Cerebellar nuclear complex (tissue), 1 donor: ENCODE measurements around the gene EXOC4.
"Not testable (repeated sequence)": the region's sequence is repeated elsewhere in the genome, so short reads cannot be mapped to it uniquely, and the experiment has no call there.

ENCODE experiments used
- DNase-seq, 2 experiments: peaks; one replicate each; lab custom pipeline; 2025; lab: John Stamatoyannopoulos, UW

Gene EXOC4

GRCh38 chr7:133315332-133316040 is 62.6 kb downstream of the EXOC4 start:
- DNase-seq, result no peak

DNA sequence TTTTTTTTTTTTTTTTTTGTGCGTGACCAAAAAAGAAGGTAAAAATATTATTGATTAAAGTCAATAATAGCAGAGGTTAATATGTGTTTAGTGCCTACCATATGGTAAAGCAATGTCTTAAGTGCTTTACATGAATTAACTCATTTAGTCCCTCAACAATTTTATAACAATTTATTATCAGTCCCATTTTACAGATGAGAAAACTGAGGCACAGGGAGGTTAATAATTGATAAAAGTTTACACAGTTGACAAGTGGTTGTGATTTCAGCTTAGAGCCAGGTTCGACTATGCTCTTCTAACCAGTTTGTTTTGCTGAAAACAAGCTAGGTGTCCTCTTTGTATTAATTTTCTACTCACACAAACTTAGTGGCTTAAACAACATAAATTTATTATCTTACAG is 67.0 kb downstream of the EXOC4 start:
- no peak for DNase-seq

DNA sequence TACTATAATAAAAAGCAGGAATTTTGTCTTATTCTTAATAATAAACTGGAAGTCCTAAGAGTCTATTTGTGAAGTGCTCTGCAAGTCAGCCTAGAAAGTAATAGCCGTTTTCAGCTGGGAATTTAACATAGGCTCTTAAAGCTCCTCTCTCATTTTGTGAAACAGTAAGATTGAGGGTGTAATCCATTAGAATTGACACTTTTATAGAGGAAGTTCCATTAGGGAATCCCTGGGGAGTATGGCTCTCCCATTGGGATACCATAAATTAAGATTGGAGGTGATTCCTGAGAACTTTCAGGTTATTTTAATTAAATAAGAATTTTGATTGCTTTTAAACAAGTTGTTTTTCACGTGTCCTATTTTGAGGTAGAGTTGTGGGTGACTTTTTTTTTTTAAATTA is 68.0 kb downstream of the EXOC4 start:
- DNase-seq, result no peak

DNA sequence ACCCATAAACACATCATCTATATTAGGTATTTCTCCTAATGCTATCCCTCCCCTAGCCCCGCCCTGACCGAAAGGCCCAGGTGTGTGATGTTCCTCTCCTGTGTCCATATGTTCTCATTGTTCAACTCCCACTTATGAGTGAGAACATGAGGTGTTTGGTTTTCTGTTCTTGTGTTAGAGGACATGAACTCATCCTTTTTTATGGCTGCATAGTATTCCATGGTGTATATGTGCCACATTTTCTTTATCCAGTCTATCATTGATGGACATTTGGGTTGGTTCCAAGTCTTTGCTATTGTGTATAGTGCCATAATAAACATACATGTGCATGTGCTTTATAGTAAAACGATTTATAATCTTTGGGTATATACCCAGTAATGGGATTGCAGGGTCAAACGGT is 68.5 kb downstream of the EXOC4 start:
- not testable (repeated sequence) for DNase-seq

GRCh38 chr7:133326745-133327144 is 73.9 kb downstream of the EXOC4 start:
- DNase-seq, result not testable (repeated sequence)

DNA sequence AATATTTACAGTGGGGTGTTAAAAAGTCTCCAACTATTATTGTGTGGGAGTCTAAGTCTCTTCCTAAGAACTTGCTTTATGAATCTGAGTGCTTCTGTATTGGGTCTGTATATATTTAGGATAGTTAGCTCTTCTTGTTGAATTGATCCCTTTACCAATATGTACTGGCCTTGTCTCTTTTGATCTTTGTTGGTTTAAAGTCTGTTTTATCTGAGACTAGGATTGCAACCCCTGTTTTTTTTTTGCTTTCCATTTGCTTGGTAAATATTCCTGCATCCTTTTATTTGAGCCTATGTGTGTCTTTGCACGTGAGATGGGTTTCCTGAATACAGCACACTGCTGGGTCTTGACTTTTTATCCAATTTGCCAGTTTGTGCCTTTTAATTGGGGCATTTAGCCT is 75.1 kb downstream of the EXOC4 start:
- DNase-seq, result not testable (repeated sequence)

DNA sequence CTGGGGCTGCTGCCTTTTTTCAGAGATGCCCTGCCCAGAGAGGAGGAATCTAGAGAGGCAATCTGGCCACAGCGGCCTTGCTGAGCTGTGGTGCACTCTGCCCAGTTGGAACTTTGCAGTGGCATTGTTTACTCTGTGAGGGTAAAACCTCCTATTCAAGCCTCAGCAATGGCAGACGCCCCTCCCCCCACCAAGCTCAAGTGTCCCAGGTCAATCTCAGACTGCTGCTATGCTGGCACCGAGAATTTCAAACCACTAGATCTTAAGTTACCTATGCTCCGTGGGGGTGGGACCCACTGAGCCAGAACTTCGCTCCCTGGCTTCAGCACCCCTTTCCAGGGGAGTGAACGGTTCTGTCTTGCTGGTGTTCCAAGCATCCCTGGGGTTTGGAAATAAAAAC is 77.2 kb downstream of the EXOC4 start:
- DNase-seq, result no peak

DNA sequence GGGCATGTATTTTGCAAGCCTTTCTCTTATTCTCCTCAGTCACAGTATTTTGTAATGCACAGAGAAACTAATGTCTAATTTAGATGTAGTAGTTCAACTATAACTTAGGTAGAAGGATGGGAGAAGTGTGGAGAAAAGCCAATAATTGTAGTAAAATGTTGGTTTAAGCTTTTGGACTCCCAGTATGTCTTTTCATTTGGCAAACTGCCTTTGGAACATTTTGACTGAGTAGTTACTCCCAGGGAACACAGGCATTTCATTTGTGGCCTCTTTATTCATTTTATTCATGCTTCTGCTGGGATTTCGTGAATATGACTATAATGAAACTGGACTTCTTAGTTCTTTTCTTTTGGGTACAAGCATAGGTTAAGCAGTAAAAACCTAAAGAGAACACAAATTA is 79.0 kb downstream of the EXOC4 start:
- no peak for DNase-seq

DNA sequence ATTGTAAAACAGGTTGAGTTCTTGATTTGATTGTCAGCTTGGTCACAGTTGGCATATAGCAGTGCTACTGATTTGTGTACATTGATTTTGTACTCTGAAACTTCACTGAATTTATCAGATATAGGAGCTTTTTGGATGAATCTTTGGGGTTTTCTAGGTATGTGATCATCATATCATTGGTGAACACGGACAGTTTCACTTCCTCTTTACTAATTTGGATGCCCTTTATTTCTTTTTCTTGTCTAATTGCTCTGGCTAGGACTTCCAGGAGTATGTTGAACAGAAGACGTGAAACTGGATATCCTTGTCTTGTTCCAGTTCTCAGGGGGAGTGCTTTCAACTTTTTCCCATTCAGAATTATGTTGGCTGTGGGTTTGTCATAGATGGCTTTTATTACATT is 86.9 kb downstream of the EXOC4 start:
- no peak for DNase-seq

- DNase-seq, result no peak
Observed at GRCh38 chr7:133344275-133344674, 91.4 kb downstream of the EXOC4 start.

DNA sequence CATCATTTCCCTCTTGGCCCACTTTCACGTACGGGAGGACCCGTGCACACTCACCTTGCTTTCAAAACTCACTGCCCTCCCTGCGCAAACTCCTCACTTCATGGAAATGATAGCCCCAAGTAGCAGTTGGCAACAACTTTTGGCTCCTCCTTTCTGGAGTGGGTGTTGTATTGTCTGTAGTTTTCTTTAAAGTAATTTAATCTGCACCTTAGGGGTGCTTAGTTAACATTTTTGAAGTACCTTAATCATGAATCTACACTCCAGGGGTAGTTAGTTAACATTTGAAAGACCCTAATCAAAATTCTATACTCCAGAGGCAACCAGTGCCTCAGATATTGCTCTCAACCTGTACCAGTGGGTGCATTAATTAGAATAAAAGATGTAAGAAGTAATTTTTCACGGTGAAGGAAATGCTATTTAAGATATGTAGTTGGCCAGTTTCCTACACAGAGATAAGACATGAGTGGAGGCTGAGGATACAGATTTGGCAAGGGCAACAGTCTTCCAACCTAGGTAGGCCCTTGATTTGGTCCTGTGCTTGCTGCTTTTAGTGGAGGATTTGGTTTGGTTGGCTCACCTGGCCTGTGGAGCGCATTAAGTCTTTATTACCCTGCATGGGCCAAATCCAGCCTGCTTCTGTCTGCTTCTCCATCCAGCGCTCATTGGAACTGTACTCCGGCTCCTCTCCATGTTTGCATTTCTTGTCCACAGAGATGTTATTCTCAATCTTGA is 93.0 kb downstream of the EXOC4 start:
- DNase-seq, result no peak

DNA sequence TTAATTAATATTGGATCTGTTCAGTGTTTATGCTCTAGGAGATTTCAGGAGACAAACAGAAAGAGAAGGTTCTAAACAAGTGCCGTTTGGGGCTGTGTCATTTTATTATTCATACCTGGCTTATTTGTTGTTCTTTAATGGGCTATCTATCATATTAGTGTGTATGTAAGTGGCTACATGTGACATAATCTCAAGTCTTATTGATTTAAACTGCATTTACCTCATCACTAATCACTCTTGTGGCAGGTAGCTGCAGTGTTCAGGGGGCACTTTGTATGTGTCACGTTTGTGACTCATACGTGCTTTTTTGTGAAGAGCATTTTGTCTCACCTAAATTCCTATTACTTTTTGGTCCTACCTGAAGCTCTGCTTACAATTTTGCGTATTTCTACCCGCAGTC is 95.4 kb downstream of the EXOC4 start:
- no peak for DNase-seq

- no peak for DNase-seq
Observed at GRCh38 chr7:133349101-133349500, 96.2 kb downstream of the EXOC4 start.

GRCh38 chr7:133352430-133352829 is 99.6 kb downstream of the EXOC4 start:
- no peak for DNase-seq

GRCh38 chr7:133353775-133354174 is 100.9 kb downstream of the EXOC4 start:
- DNase-seq, result no peak

DNA sequence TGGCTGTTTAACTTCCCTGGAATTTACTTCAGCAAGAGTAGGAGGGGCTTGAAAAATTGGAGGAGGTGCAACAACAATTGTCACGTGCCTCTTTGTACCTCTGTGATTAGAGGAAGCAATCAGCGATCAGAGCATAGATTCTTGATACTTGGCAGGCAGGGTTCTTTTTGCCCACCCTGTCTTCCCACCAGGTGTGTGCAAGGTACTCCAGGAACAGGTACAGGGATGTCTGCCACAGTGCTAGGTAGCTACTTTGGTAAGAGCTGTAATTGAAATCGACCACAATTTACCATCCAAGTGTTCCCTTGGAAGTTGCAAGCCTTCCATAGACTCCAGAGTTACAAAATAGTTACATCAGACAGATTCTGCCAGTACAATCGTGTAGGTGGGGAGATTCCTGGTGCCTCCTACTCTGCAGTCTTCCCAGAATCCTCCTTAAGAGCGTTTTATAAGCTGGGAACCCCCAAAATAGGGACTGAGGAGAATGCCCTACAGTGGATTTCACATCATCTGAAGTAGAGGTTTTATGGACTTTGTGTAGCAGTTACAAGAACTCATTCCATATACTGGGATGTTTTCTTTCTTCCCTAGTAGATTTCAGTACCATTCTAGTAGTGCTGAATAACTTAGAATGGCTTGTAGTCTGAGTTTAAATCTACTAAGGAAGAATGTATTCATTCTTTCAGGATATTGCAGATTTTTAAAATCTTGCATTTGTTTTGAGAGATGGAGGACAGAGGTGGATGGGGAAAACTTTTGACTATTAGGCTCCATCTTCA is 101.9 kb downstream of the EXOC4 start:
- no peak for DNase-seq

DNA sequence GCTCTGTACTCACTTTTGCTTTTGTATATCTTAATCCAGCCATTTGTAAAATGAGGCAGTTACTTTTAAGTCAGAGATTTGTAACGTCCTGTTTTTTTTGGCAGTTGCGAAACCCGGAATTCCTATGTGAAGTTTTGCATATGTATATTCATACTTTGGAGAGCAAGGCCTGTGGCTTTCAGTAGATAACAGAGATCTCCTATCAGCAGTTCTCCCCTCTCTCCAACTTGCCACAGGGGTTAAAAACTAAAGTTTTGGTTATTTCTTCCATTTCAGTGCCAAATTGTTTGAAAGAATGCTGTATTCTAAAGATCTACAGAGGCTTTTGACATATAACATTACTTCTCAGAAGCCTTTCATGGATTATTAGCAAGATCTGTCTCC is 102.4 kb downstream of the EXOC4 start:
- DNase-seq, result no peak

DNA sequence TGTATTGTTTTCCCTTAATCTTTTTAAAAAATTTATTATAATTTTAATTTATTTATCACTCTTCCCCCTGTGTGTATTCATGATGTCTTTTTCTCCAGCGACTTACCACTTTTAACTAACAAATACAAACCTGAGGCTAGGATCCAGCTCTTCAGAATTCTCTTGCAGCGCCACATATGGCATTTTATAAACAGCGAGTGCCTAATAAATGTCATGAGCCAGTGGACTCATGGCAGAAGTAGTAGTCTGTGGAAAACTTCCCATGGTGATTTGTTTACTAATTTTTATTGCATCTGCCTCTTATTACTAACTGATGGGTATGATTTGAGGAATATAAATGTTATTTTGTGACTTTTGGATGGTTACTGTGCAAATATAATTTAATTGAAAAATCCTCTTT is 102.9 kb downstream of the EXOC4 start:
- DNase-seq, result no peak

- DNase-seq, result no peak
Observed at GRCh38 chr7:133358708-133359107, 105.8 kb downstream of the EXOC4 start.

GRCh38 chr7:133359449-133359848 is 106.6 kb downstream of the EXOC4 start:
- DNase-seq, result no peak

DNA sequence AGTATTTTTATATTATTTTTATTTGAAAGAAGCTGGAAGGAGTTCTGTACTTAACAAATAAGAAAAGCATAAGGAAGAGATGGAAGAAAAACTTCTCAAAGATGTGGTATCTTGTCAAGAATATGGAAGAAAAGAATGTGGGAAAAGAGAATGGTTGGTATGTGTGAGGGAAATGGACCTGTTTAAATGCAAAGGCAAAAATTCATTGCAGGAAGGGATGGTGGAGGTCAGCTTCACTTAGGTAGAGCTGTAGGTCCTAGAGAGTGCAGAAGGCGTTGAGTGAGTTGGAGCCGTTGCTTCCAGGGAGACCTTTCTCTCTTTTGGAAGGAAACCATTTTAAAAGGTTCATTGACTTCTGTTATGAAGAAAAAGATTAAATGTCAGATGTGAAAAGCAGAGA is 107.3 kb downstream of the EXOC4 start:
- DNase-seq, result no peak

GRCh38 chr7:133361806-133362205 is 108.9 kb downstream of the EXOC4 start:
- no peak for DNase-seq
